ENCODE measurements around the gene ULK2.

ULK2 gene

GRCh38 chr17:19780846-19781245 is 86.9 kb downstream of the ULK2 start:
- DNase-seq (ENCODE audit: insufficient read length, low spot score) (no peak), FAIRE-seq (no peak)
- TF ChIP-seq CTCF (IDR thresholded peaks at IDR 0.05; ENCODE audit: insufficient read depth, missing control alignments), result no peak

- FAIRE-seq (no peak), DNase-seq (ENCODE audit: insufficient read length, low spot score) (no peak)
- TF ChIP-seq CTCF (IDR thresholded peaks at IDR 0.05; ENCODE audit: insufficient read depth, missing control alignments), result no peak
Measured at GRCh38 chr17:19773534-19773933, 94.2 kb downstream of the ULK2 start.

- TF ChIP-seq CTCF (IDR thresholded peaks at IDR 0.05; ENCODE audit: insufficient read depth, missing control alignments), result no peak
- no peak for DNase-seq (ENCODE audit: insufficient read length, low spot score)
- no peak for FAIRE-seq
Measured at GRCh38 chr17:19771971-19772630, 95.6 kb downstream of the ULK2 start.

GRCh38 chr17:19770985-19771735 is 96.6 kb downstream of the ULK2 start:
- no peak for FAIRE-seq
- TF ChIP-seq CTCF (IDR thresholded peaks at IDR 0.05; ENCODE audit: insufficient read depth, missing control alignments), result no peak

GRCh38 chr17:19769946-19770652 is 97.6 kb downstream of the ULK2 start:
- no peak for DNase-seq (ENCODE audit: insufficient read length, low spot score)
- no peak for FAIRE-seq
- no peak for TF ChIP-seq CTCF (IDR thresholded peaks at IDR 0.05; ENCODE audit: insufficient read depth, missing control alignments)

More at GRCh38 chr17:19770985-19771735, 96.6 kb downstream of the ULK2 start:
- no peak for DNase-seq (ENCODE audit: insufficient read length, low spot score)

- no peak for FAIRE-seq
- TF ChIP-seq CTCF (IDR thresholded peaks at IDR 0.05; ENCODE audit: insufficient read depth, missing control alignments), result no peak
- DNase-seq (ENCODE audit: insufficient read length, low spot score), result no peak
Measured at GRCh38 chr17:19768046-19768782, 99.5 kb downstream of the ULK2 start.
